HG03342 (cell line): Measurements from ENCODE around the gene TAGLN.

Source experiments
- ATAC-seq: cut with Tn5 transposase; IDR thresholded peaks from one replicate; pipeline ENCODE4 v1.9.1; 2021; ENCODE audit warnings: mild to moderate bottlenecking, moderate library complexity; ENCODE audit not compliant: unreplicated experiment

TAGLN gene

GRCh38 chr11:117229931-117230285, 30.7 kb downstream of the TAGLN start:
- no peak for ATAC-seq

- ATAC-seq = peak; percentile 28
Measured at GRCh38 chr11:117230286-117230961, 31.3 kb downstream of the TAGLN start.

- no peak for ATAC-seq
Measured at GRCh38 chr11:117230999-117231841, 32.0 kb downstream of the TAGLN start.

GRCh38 chr11:117231842-117232091, 32.6 kb downstream of the TAGLN start, which contains the start of gene PCSK7:
PCSK7 (minus strand) TSS chr11:117232073; CDS start chr11:117229844, 2,229 bp downstream.
- ATAC-seq = no peak

GRCh38 chr11:117232092-117232878, 33.1 kb downstream of the TAGLN start, which contains the start of gene RNF214:
RNF214 (plus strand) TSS chr11:117232671; CDS start chr11:117234273, 1,602 bp downstream.
- ATAC-seq = peak; percentile 73

GRCh38 chr11:117232911-117233409, 33.8 kb downstream of the TAGLN start:
- ATAC-seq = no peak

- no peak for ATAC-seq
Measured at GRCh38 chr11:117238221-117238620, 39.1 kb downstream of the TAGLN start.

- no peak for ATAC-seq
Measured at GRCh38 chr11:117239295-117239694, 40.1 kb downstream of the TAGLN start.

GRCh38 chr11:117248341-117248740, 49.2 kb downstream of the TAGLN start:
- ATAC-seq = no peak

GRCh38 chr11:117249571-117249970, 50.4 kb downstream of the TAGLN start:
- ATAC-seq = no peak

- ATAC-seq = no peak
Measured at GRCh38 chr11:117251506-117251905, 52.3 kb downstream of the TAGLN start.

- no peak for ATAC-seq
Measured at GRCh38 chr11:117255966-117256365, 56.8 kb downstream of the TAGLN start.

GRCh38 chr11:117256573-117256972, 57.4 kb downstream of the TAGLN start:
- no peak for ATAC-seq
